Measurements from ENCODE around the gene PIK3R2.
"Not testable (repeated sequence)": the region's sequence is repeated elsewhere in the genome, so short reads cannot be mapped to it uniquely, and the experiment has no call there.

PIK3R2 gene

GRCh38 chr19:18152817-18153555, at the start of gene PIK3R2:
TSS of gene PIK3R2 (plus strand) at chr19:18153163. CDS start at chr19:18155880, 2,717 bp downstream.
- peak; percentile 99 for DNase-seq

GRCh38 chr19:18104793-18105131, 48.2 kb upstream of the PIK3R2 start:
- no peak for DNase-seq

DNA sequence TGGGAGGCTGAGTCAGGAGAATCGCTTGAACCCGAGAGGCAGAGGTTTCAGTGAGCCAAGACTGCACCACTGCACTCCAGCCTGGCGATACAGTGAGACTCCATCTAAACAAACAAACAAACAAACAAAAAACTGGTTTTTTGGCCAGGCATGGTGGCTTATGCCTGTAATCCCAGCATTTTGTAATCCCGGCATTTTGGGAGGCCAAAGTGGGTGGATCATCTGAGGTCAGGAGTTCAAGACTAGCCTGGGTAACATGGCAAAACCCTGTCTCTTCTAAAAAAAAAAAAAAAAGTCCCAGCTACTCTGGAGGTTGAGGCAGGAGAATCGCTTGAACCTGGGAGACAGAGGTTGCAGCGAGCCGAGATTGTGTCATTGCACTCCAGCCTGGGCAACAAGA, 47.7 kb upstream of the PIK3R2 start:
- DNase-seq, result not testable (repeated sequence)

- DNase-seq, result no peak
Observed at GRCh38 chr19:18107235-18107634, 45.7 kb upstream of the PIK3R2 start.

DNA sequence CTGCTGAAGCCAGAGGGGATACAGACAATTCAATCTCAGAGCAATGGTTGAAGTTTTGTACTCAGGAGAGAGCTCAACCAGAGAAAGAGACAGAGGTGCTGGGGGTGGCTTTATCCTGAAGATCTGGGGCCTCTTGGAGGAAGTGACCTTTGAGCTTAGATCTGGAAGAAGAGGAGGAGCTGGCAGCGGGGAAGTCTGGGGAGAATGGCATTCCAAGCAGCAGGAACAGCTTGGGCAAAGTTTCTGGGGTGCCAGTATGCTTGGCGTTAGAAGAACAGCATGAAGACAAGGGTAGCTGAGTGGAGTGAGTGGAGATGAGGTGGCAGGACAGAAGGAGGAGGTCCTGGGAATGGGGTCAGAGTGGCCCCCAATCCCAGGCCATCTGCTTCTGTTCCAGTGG, 44.1 kb upstream of the PIK3R2 start:
- no peak for DNase-seq

DNA sequence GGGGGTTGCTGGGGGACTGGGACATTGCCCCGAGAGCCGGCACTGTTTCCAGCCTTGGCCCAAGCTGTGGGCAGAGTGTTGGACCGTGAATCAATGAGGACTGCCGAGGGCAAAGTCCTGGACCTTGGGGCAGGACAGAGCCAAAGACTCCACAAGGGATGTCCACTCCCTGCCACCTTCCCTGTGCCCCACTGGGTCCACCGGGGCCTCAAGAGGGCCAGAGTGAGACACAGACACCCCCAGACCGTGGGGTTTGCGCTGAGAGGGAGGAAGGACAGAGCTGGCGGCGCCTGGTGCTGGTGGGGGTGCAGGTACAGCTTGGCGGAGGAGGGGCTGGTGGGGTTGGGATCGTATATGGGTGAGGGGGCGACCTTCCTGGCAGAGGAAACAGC, 43.6 kb upstream of the PIK3R2 start:
- no peak for DNase-seq

DNA sequence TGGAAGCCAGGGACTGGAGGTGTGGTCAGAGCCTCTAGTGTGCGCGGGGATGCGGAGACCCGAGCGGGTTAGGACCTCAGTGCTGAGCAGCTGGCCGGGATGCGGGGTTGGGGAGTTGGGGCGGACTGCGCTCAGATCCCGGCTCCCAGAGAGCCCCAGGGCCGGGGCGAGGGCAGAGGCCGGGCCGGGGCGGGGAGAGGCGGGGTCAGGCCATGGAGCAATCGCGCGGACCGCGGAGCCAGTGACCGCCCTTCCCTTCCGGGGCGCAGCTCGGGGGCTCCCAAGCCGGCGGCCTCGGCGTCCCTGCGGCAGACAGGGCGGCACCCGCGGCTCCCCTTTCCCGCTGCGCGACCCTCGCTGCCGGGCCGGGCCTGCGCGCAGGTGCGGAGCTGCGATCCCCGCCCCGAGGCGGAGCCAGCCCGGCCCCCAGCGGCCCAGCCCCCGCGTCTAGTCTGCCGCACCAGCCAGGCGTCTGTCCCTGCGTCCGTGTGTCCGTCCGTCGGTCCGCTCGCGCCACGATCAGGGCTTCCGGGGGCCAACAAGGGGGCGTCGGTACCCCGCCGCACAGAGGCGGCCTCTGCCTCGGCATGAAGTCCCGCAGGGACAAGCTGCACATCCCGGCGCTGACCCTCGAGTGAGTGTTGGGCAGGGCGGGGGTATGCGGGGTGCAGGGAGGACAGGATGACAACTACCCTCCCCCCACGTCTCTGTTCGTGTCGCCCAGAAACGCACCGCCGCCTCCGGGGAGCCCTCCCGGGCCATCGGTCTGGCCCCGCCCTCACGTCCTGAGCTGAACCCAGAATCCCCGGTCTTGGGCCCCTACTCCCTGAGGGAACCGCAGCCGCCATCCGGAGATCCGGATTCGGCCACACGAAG, 43.0 kb upstream of the PIK3R2 start:
- DNase-seq, result peak; percentile 68

- DNase-seq, result no peak
Observed at GRCh38 chr19:18110609-18111232, 42.2 kb upstream of the PIK3R2 start.

DNA sequence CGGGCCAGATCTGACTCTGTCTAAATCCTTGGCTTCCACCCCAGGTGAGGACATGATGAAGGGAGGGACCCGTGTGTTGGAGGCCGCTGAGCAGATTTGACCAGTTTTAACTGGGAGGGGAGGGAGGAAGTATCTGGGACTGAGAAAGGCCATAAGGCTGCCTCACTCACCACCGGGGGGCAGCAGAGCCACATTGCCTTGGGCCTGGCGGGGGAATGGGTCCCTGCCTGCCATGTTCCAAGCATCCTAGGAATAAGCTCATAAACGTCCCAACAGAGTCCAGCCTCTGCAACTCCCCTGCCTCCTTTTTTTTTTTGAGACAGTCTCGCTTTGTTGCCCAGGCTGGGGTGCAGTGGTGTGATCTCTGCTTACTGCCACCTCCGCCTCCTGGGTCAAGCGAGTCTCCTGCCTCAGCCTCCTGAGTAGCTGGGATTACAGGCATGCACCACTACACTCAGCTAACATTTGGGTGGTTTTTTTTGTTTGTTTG, 39.9 kb upstream of the PIK3R2 start:
- peak; percentile 81 for DNase-seq

GRCh38 chr19:18113827-18114226, 39.1 kb upstream of the PIK3R2 start:
- no peak for DNase-seq

GRCh38 chr19:18114483-18114882, 38.5 kb upstream of the PIK3R2 start:
- DNase-seq, result no peak

- no peak for DNase-seq
Observed at GRCh38 chr19:18117364-18117691, 35.6 kb upstream of the PIK3R2 start.

DNA sequence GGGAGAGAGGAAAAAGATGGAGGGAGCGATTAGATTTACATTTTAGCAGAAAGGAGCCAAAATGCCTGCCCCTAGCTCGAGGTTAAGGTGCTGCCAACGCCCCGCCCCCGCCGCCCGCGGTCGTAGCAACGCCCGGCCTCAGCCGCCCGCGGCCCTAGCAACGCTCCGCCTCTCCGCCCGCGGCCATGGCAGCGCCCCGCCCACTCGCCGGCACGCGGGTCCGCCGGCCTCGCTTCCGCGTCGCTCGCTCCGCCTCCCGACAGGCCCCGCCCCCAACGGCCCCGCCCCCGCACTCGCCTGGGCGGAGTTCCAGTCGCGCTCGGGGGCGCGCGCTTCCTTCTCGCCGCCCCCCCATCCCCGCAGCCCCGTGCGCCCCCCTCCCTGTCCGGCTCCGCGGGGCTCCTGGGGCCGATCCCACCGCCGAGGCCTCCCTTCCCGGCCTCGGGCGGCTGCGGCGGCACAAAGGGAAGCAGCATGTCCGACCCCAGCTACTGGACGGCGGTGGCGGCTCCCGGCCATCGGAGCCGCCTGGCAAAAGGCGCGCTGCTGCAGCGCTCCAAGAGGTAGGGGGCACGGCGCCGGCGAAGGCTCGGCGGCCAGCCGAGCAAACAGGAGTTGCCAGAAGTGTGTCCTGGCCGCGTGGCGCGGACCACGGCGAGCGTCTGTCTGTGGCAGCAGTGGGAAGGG, 35.1 kb upstream of the PIK3R2 start:
- peak; percentile 98 for DNase-seq

DNA sequence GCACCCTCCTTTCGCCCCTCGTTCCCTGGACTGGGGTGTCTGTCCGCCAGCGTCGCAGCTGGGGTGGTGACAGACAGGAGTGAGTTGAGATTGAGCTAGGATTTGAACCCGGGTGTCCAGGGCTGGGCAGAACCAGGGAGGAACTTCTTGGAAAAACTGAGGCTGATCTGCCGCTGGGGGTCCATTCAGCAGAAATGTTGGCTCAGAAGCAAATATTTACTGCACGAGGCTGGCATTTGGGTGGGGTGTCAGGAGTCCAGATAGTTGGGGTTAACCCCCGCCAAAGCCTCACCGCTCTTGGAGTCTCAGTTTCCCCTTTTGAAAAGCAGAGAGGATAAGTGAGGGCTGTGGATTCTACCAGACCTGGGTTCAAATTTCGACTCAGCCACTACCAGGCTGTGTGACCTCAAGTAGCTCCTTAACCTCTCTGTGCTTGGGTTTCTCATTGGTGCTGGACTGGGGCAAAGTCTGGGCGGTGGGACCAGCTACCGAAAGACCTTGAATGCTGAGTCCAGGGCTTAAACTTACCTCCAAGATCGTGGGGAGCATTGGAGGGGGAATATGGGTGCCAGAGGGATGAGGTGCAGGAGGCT, 34.4 kb upstream of the PIK3R2 start:
- no peak for DNase-seq

DNA sequence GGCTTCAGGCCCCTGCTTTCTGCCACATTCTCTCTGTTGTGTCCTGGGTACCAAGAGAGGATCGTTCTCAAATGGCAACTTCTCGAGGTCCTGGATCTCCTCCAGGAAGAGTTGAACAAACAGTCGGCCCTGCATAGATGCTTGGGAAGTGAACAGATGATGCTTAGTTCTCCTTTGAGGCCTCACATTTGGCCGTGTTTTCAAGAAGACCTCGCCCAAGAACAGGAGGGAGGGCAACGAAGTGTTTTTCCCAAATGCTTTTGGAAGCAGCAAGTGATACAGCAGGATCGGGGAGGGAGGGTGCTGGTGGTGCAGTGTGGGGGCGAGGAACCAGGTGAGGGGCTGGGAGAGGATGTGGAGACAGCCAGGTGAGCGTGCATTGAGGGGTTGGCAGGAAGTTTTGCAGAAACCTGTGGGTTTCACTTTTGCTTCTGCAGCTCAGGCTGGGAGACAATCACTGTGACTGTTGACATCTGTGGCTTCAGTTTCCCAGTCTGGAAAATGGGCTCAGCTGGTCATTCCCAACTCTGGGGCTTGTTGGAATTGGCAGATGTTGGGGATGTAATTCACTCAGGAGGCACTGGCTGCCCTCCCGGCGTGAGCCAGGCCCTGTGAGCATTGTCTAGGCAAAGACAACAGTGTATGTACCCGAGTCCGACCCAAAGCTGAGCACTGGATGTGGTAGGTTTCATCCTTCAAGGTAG, 33.8 kb upstream of the PIK3R2 start:
- DNase-seq, result peak; percentile 51

- DNase-seq, result peak; percentile 60
Observed at GRCh38 chr19:18119717-18120105, 33.3 kb upstream of the PIK3R2 start.

DNA sequence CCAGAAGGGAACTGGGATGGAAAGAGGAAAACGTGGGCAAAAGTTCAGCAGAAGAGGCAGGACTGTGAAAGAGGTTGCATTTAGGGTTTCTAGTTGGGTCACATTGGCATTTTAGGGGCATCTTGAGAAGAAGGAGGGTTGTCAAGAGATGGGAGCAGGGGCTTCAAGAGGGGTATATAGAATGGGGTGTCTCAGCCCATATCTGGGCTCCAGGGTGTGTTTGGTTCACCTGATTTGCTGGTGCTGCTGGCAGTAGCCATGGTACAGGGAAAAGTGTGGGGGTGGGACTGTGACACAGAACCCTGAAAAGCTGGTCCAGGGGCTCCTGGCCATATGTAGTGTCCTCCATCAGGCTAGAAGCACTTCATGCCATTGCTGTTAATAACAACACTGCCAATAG, 32.8 kb upstream of the PIK3R2 start:
- no peak for DNase-seq

DNA sequence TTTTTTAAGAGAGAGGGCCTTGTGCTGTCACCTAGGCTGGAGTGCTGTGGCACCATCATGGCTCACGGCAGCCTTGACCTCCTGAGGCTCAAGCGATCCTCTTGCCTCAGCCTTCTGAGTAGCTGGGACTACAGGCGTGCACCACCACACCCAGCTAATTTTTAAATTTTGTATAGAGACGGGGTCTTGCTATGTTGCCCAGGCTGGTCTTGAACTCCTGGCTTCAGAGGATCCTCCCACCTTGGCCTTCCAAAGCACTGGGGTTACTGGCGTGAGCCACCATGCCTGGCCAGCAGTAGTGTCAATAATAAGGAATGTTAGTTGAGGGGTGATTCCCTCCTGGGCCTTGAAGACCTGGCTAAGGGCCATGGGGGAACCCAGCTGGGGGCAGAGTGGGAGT, 31.8 kb upstream of the PIK3R2 start:
- DNase-seq, result no peak

- no peak for DNase-seq
Observed at GRCh38 chr19:18122424-18122823, 30.5 kb upstream of the PIK3R2 start.

GRCh38 chr19:18122860-18123795, 29.8 kb upstream of the PIK3R2 start:
- DNase-seq, result no peak

DNA sequence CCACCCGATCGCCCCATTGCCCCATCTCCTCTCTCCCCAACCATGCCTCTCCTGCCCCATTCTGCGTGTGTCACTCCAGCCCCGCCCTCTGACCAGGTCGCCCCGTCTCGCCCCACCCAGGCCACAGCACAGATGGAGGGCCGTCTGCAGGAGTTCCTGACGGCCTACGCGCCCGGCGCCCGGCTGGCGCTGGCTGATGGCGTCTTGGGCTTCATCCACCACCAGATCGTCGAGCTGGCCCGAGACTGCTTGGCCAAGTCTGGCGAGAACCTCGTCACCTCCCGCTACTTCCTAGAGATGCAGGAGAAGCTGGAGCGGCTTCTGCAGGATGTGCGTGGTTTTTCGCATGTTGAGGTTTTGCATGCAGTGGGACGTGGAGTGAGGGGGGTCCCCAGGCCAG, 29.1 kb upstream of the PIK3R2 start:
- DNase-seq, result no peak
